H1 (cell line): ENCODE data around the gene S100A16. TPM values are rescaled to one million over a fixed set of nuclear protein-coding genes. Genes with fewer than 3 reads are reported as not detected.

Experiments used
- BACH1 ChIP-seq: IDR thresholded peaks from 2 replicates; pipeline ENCODE4 v1.6.1; 2012; ENCODE audit warnings: low read length, improper control_type of control experiment
- CHD2 ChIP-seq: IDR thresholded peaks from 2 replicates; pipeline ENCODE4 v1.6.1; 2012; ENCODE audit warnings: low read length, improper control_type of control experiment
- ZNF274 ChIP-seq: IDR thresholded peaks from 2 replicates; pipeline ENCODE4 v1.7.0; 2012; ENCODE audit warnings: low read length, borderline replicate concordance; ENCODE audit errors: extremely low read depth
- polyA plus RNA-seq, 7 experiments: library from polyadenylated mRNA; depleted of rRNA in 3 of 7; stranded (reverse) in 5 of 7; unstranded in 2 of 7; fragments of >200 nt in 5 of 7; fragments of 200-250 nt in 2 of 7; gene quantifications; 1 replicate in 5 of 7; 2 replicates in 1 of 7; 4 replicates in 1 of 7; pipeline versions ENCODE4 v1.2.1 to v1.2.3, GENCODE V29; 2011 to 2013; ENCODE audit warnings: missing spikeins in 2 of 7, mixed read lengths in 2 of 7
- total RNA-seq: library from RNA; stranded (reverse); fragmentation: NEBNext Ultra II Directional; extraction: Animal tissue kit (Norgen Biotek cat#: 25700); gene quantifications from 2 replicates; pipeline ENCODE4 v1.2.1, GENCODE V29; 2021

Gene S100A16
- total and polyA plus RNA-seq, 2 of the 8 experiments (the other 6 are each of a cell fraction or from before 2014, with no cell fraction given): 14.9 to 61.4 TPM

DNA sequence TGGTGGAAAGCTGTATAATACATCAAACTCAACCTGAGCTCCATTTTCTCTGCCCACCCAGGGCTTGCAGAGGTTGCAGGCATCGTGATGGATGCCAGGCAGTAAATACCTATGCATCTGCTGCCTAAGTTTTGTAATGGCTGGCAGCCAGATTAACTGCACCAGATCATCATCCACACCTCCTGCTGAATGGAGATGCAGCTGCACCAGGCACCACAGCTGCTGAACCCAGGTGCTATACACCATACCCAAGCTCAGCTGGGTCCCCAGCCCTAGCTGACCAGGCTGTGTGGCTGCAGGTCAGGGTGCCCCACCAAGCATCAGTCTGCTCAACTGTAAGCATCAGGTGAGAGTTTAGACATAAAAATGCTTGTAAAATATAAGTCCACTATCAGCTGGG is 38.8 kb upstream of the S100A16 start (continued):
- no peak for TF ChIP-seq ZNF274
- no peak for TF ChIP-seq BACH1
- TF ChIP-seq CHD2: no peak
